ENCODE data around the gene EBNA1BP2. TPM values are rescaled to one million over a fixed set of nuclear protein-coding genes. Genes with fewer than 3 reads are reported as not detected.
A peak's percentile ranks its signal among the peaks of the same experiment; 100 is the strongest.

The EBNA1BP2 gene
- total and polyA plus RNA-seq, 2 of the 13 experiments (the other 11 are each of a cell fraction or from before 2014, with no cell fraction given) = 27.1 to 102 TPM

DNA sequence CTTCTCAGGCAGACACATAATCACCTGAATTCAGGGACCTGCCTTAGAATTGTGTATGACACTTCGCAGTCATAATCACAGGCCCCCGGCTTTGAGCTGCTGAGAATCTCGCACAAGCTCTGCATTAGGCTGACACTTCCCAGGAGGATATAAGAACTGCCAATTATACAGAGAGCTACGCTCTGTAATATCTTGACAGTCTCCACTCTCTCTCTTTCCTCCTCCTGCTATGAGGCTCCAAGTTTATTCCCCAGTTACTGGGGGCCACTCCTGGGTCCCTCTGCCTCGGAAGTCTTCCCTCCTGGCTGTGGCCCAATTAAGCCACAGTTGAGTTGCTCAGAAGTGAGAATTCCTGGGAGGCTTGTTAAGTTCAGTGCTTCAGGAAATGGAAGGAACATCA lies 42.7 kb downstream of the EBNA1BP2 start (continued):
- TF ChIP-seq, protein P1, sequence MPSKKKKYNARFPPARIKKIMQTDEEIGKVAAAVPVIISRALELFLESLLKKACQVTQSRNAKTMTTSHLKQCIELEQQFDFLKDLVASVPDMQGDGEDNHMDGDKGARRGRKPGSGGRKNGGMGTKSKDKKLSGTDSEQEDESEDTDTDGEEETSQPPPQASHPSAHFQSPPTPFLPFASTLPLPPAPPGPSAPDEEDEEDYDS (CRISPR knock-in tag; IDR thresholded peaks at IDR 0.05) = no peak
- no peak for TF ChIP-seq ATAD3A (CRISPR knock-in tag; IDR thresholded peaks at IDR 0.05)

DNA sequence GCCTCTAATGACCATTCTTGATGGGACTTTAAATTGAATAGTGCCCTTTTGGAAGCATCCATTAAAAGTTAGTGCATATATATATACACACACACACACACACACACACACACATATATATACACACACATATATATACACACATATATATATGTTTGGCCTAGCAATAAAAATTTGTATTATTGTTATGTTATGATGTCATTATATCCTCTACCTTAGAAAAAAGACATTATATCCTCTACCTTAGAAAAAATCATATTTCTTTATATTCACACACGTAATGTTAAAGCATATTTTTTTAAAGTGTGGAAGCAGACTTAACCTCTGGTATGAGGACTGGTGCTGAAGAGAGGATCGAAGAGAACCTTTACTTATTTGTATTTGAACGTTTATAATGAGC lies 43.3 kb downstream of the EBNA1BP2 start:
- Histone ChIP-seq H3K36me3 (replicated peaks in 1 of 2; ENCODE audit: control insufficient read depth in 1 of 2, insufficient read depth in 2 of 2, low read length in 2 of 2) (no peaks in the 10 kb centered on the region), H2AFZ (ENCODE audit: low read length) (no peak overlapping the region), H3K4me3 (replicated peaks in 1 of 3; ENCODE audit: insufficient read depth in 1 of 3, low read depth in 2 of 3, low read length in 3 of 3) (no peak overlapping the region), H3K4me2 (ENCODE audit: low read depth, low read length) (no peak overlapping the region), H3K4me1 (ENCODE audit: insufficient read depth, low read length) (peaks cover 2% of the 10 kb centered on the region), H3K27me3 (ENCODE audit: control insufficient read depth in 1 of 2, insufficient read depth in 2 of 2, low read length in 2 of 2) (no peaks in the 10 kb centered on the region), H3K27ac (ENCODE audit: extremely low read length, insufficient read depth, low read length) (no peak overlapping the region), H3K9ac (ENCODE audit: insufficient read depth, low read depth, low read length) (no peak overlapping the region), H3K9me3 (ENCODE audit: low read length) (peaks cover 6% of the 10 kb centered on the region; the same call in 1 of the 2 replicates), H4K20me1 (ENCODE audit: insufficient read depth, low read length) (no peaks in the 10 kb centered on the region), H3K79me2 (ENCODE audit: insufficient read depth, low read length) (peaks cover 4% of the 10 kb centered on the region)
- ChIA-PET CTCF (ENCODE audit: low intra/inter-chr PET ratio, low total read pairs) (no interaction called here), POLR2A (no interaction called here)
- no peak for FAIRE-seq
- in situ Hi-C loops (cut with HindIII; ENCODE audit: extremely low pct_ligation_motif_present, low pct_unique_long_range_greater_than_20kb) = no loop called here
- no TSS peak for BruUV-seq (replicated peaks)
- DNase-seq (ENCODE audit: low spot score) = no peak
- ATAC-seq = no peak
- 80% methylated on average over 3 of the region's 3 CpGs for WGBS (ENCODE audit: low lambda C conversion rate)
- TF ChIP-seq ZNF768 (CRISPR knock-in tag; IDR thresholded peaks at IDR 0.05) (no peak), RARA (CRISPR knock-in tag; IDR thresholded peaks at IDR 0.05) (no peak), ZNF569 (CRISPR knock-in tag; IDR thresholded peaks at IDR 0.05; ENCODE audit: borderline replicate concordance) (no peak), ATF7 (IDR thresholded peaks at IDR 0.05) (peak; percentile 80), ATF7 (CRISPR knock-in tag; IDR thresholded peaks at IDR 0.05) (no peak), MBD4 (IDR thresholded peaks at IDR 0.05; ENCODE audit: borderline replicate concordance, low read length) (no peak)
- TF ChIP-seq, protein P2, sequence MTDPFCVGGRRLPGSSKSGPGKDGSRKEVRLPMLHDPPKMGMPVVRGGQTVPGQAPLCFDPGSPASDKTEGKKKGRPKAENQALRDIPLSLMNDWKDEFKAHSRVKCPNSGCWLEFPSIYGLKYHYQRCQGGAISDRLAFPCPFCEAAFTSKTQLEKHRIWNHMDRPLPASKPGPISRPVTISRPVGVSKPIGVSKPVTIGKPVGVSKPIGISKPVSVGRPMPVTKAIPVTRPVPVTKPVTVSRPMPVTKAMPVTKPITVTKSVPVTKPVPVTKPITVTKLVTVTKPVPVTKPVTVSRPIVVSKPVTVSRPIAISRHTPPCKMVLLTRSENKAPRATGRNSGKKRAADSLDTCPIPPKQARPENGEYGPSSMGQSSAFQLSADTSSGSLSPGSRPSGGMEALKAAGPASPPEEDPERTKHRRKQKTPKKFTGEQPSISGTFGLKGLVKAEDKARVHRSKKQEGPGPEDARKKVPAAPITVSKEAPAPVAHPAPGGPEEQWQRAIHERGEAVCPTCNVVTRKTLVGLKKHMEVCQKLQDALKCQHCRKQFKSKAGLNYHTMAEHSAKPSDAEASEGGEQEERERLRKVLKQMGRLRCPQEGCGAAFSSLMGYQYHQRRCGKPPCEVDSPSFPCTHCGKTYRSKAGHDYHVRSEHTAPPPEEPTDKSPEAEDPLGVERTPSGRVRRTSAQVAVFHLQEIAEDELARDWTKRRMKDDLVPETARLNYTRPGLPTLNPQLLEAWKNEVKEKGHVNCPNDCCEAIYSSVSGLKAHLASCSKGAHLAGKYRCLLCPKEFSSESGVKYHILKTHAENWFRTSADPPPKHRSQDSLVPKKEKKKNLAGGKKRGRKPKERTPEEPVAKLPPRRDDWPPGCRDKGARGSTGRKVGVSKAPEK (CRISPR knock-in tag; IDR thresholded peaks at IDR 0.05; ENCODE audit: borderline replicate concordance) = no peak
- intact Hi-C loops (cut with micrococcal nuclease; ENCODE audit: unreplicated experiment) = no loop called here
